Loucy (cell line): ENCODE results near the gene GIT1.

Source experiments
- EZH2phosphoT487 ChIP-seq: fragments of 200-600 bp; IDR thresholded peaks from 2 replicates; pipeline ENCODE4 v1.6.1; 2018; ENCODE audit warnings: antibody characterized with exemption, mild to moderate bottlenecking, moderate library complexity, borderline replicate concordance
- TF ChIP-seq, protein P1 (sequence below): fragments of 200-600 bp; sonication (generic); conservative IDR thresholded peaks from 2 replicates; pipeline ENCODE4 v1.5.1; 2014; ENCODE audit warnings: mild to moderate bottlenecking, antibody characterized with exemption, low read length

DNA sequence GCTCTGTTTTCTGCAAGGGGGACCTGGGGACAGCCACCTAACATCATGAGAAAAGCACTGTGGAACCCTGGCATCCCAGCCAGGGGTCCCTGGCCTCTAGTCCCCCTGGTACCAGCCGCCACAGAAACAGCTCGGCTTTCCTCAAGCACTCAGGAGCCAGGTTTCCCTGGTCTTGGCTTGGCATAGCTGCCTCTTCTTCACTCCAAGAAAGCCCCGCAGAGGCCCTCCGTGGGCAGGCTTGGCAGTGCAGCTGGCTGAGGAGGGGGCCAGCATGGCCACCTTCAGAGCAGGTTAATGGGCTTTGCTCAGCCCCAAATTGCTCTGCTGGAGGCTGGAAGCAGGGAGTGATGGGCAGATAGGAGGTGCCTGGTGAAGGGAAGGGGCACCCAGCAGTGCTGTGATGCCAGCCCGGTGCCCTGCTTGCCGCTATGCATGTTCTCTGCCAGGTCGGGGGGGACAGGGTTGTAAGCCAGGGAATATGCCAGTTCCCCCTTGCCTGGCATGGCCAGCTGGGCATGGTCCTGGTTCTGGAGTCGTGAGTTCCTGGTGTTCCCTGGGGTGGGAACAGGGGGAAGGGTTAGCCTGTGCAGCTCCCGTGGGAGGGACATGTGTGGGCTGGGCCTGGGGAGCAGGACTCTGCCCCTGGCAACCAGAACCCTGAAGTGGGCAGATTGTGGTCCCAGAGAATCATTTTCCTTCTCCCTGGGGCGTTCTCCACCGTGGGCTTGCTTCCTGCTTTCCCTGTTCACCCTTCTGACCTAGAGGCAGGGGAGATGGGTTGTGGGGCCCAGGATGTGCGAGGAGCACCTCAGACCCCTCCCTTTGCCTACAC lies 6.7 kb upstream of the GIT1 start:
- TF ChIP-seq, protein P1, sequence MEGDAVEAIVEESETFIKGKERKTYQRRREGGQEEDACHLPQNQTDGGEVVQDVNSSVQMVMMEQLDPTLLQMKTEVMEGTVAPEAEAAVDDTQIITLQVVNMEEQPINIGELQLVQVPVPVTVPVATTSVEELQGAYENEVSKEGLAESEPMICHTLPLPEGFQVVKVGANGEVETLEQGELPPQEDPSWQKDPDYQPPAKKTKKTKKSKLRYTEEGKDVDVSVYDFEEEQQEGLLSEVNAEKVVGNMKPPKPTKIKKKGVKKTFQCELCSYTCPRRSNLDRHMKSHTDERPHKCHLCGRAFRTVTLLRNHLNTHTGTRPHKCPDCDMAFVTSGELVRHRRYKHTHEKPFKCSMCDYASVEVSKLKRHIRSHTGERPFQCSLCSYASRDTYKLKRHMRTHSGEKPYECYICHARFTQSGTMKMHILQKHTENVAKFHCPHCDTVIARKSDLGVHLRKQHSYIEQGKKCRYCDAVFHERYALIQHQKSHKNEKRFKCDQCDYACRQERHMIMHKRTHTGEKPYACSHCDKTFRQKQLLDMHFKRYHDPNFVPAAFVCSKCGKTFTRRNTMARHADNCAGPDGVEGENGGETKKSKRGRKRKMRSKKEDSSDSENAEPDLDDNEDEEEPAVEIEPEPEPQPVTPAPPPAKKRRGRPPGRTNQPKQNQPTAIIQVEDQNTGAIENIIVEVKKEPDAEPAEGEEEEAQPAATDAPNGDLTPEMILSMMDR: no peak
- TF ChIP-seq EZH2phosphoT487: no peak
